Activated CD4-positive, alpha-beta T cell treated with anti-CD3 and anti-CD28 coated beads, Interleukin-2, amount 10 ng/mL, durations not matched to agents 7 days and 5 days (primary cell): Measurements from ENCODE around the gene DIP2B. TPM values are rescaled to one million over a fixed set of nuclear protein-coding genes. Genes with fewer than 3 reads are reported as not detected.
A peak's percentile ranks its signal among the peaks of the same experiment; 100 is the strongest.

Experiments
- CTCF ChIA-PET: fragments of 350-600 bp; sonication (Branson Sonifier 250); formaldehyde crosslinking; loops from one replicate; lab custom pipeline; 2021; ENCODE audit warnings: antibody characterized with exemption; lab: Charles Lee
- POLR2A ChIA-PET: fragments of 350-600 bp; sonication (Branson Sonifier 250); formaldehyde crosslinking; loops from one replicate; lab custom pipeline; 2021; ENCODE audit warnings: antibody characterized with exemption; lab: Charles Lee
- DNase-seq: peaks from one replicate; pipeline ENCODE4 v3.0.0-alpha.2; 2020
- H3K27ac Mint-ChIP-seq: one replicate; pipeline ENCODE4 v1.8.0; 2021; ENCODE audit warnings: mild to moderate bottlenecking, moderate library complexity, mixed read lengths
- H3K27me3 Mint-ChIP-seq: one replicate; pipeline ENCODE4 v1.8.0; 2021; ENCODE audit warnings: mixed read lengths
- H3K36me3 Mint-ChIP-seq: one replicate; pipeline ENCODE4 v1.8.0; 2021; ENCODE audit warnings: low read depth, mixed read lengths
- H3K4me1 Mint-ChIP-seq: one replicate; pipeline ENCODE4 v1.8.0; 2021; ENCODE audit warnings: mixed read lengths
- H3K4me3 Mint-ChIP-seq: one replicate; pipeline ENCODE4 v1.8.0; 2021; ENCODE audit warnings: mild to moderate bottlenecking, moderate library complexity, mixed read lengths
- H3K9me3 Mint-ChIP-seq: one replicate; pipeline ENCODE4 v1.8.0; 2021; ENCODE audit warnings: mixed read lengths
- total RNA-seq, 2 experiments: library from RNA; stranded (reverse); gene quantifications; one replicate each; pipeline ENCODE4 v1.2.3, GENCODE V29; 2021

DIP2B gene
- total RNA-seq, 2 experiments from 2014 or later = 28.9 to 30.4 TPM

- H3K4me1 Mint-ChIP-seq = peaks cover 2% of the 10 kb centered on the region
- CTCF ChIA-PET = no interaction called here
Measured at GRCh38 chr12:50772470-50772869, 267.7 kb downstream of the DIP2B start.

GRCh38 chr12:50772877-50773276 is 268.1 kb downstream of the DIP2B start:
- Mint-ChIP-seq H3K4me1 (peaks cover 2% of the 10 kb centered on the region), H3K27ac (no peak overlapping the region), H3K27me3 (no peaks in the 10 kb centered on the region), H3K4me3 (no peak overlapping the region), H3K9me3 (peaks cover 4% of the 10 kb centered on the region), H3K36me3 (peaks cover 31% of the 10 kb centered on the region)
- no peak for DNase-seq
- POLR2A ChIA-PET = no interaction called here
- CTCF ChIA-PET = no interaction called here

More at GRCh38 chr12:50772470-50772869, 267.7 kb downstream of the DIP2B start:
- no peak for DNase-seq
- H3K27me3 Mint-ChIP-seq = no peaks in the 10 kb centered on the region
- H3K4me3 Mint-ChIP-seq = no peak overlapping the region
- H3K36me3 Mint-ChIP-seq = peaks cover 31% of the 10 kb centered on the region
- POLR2A ChIA-PET = no interaction called here
- H3K27ac Mint-ChIP-seq = no peak overlapping the region
- H3K9me3 Mint-ChIP-seq = peaks cover 4% of the 10 kb centered on the region

- Mint-ChIP-seq H3K4me1 (peaks cover 1% of the 10 kb centered on the region), H3K27ac (no peak overlapping the region), H3K27me3 (no peaks in the 10 kb centered on the region), H3K36me3 (peaks cover 29% of the 10 kb centered on the region), H3K9me3 (peaks cover 4% of the 10 kb centered on the region), H3K4me3 (no peak overlapping the region)
- DNase-seq = no peak
- ChIA-PET POLR2A (no interaction called here), CTCF (interaction anchor here (0.7 to 2.0 kb wide), 3 partner anchors 8 to 72 kb away, joined by 4 to 12 read pairs (median 4); no protein-coding TSS in a partner anchor)
Measured at GRCh38 chr12:50775251-50775650, 270.5 kb downstream of the DIP2B start.

GRCh38 chr12:50776749-50777728 is 272.3 kb downstream of the DIP2B start:
- CTCF ChIA-PET = interaction anchor here (0.6 to 1.9 kb wide), 4 partner anchors 10 to 475 kb away, joined by 3 to 10 read pairs (median 4); no protein-coding TSS in a partner anchor
- no peak for DNase-seq
- Mint-ChIP-seq H3K4me1 (peaks cover 1% of the 10 kb centered on the region), H3K36me3 (peaks cover 19% of the 10 kb centered on the region), H3K9me3 (no peaks in the 10 kb centered on the region), H3K27ac (no peak overlapping the region), H3K27me3 (no peaks in the 10 kb centered on the region), H3K4me3 (no peak overlapping the region)
- POLR2A ChIA-PET = no interaction called here

- POLR2A ChIA-PET = no interaction called here
Measured at GRCh38 chr12:50778663-50779590, 274.1 kb downstream of the DIP2B start.

GRCh38 chr12:50780013-50780412 is 275.2 kb downstream of the DIP2B start:
- no peak overlapping the region for H3K4me3 Mint-ChIP-seq
- ChIA-PET CTCF (interaction anchor here (0.6 to 1.0 kb wide), 3 partner anchors 15 to 482 kb away, joined by 3 to 4 read pairs (median 3); no protein-coding TSS in a partner anchor), POLR2A (no interaction called here)
- H3K4me1 Mint-ChIP-seq = peaks cover 7% of the 10 kb centered on the region
- H3K9me3 Mint-ChIP-seq = no peaks in the 10 kb centered on the region
- peaks cover 18% of the 10 kb centered on the region for H3K36me3 Mint-ChIP-seq
- H3K27ac Mint-ChIP-seq = no peak overlapping the region
- H3K27me3 Mint-ChIP-seq = no peaks in the 10 kb centered on the region
- DNase-seq = no peak

More at GRCh38 chr12:50778663-50779590, 274.1 kb downstream of the DIP2B start:
- CTCF ChIA-PET = interaction anchor here (1.0 to 1.4 kb wide), 3 partner anchors 11 to 20 kb away, joined by 3 read pairs; no protein-coding TSS in a partner anchor
- Mint-ChIP-seq H3K9me3 (no peaks in the 10 kb centered on the region), H3K4me1 (peaks cover 1% of the 10 kb centered on the region), H3K36me3 (peaks cover 12% of the 10 kb centered on the region), H3K4me3 (no peak overlapping the region), H3K27me3 (no peaks in the 10 kb centered on the region), H3K27ac (no peak overlapping the region)
- DNase-seq = no peak

GRCh38 chr12:50784501-50784900 is 279.7 kb downstream of the DIP2B start:
- POLR2A ChIA-PET = no interaction called here
- H3K36me3 Mint-ChIP-seq = peaks cover 45% of the 10 kb centered on the region
- CTCF ChIA-PET = interaction anchor here (1.2 kb wide), 1 partner anchor 14 kb away, joined by 4 read pairs; no protein-coding TSS in a partner anchor
- no peak for DNase-seq
- peaks cover 14% of the 10 kb centered on the region for H3K9me3 Mint-ChIP-seq
- H3K27ac Mint-ChIP-seq = no peak overlapping the region
- no peaks in the 10 kb centered on the region for H3K27me3 Mint-ChIP-seq
- H3K4me1 Mint-ChIP-seq = peaks cover 6% of the 10 kb centered on the region
- no peak overlapping the region for H3K4me3 Mint-ChIP-seq

- peaks cover 45% of the 10 kb centered on the region for H3K36me3 Mint-ChIP-seq
- peaks cover 14% of the 10 kb centered on the region for H3K9me3 Mint-ChIP-seq
- ChIA-PET CTCF (interaction anchor here (0.6 to 2.3 kb wide), 3 partner anchors 15 to 24 kb away, joined by 4 to 7 read pairs (median 5); no protein-coding TSS in a partner anchor), POLR2A (no interaction called here)
- no peak overlapping the region for H3K4me3 Mint-ChIP-seq
- H3K4me1 Mint-ChIP-seq = peaks cover 6% of the 10 kb centered on the region
- DNase-seq = no peak
- H3K27ac Mint-ChIP-seq = peak overlapping the region; percentile 13
- H3K27me3 Mint-ChIP-seq = no peaks in the 10 kb centered on the region
Measured at GRCh38 chr12:50785406-50786001, 280.7 kb downstream of the DIP2B start.

GRCh38 chr12:50786498-50787231 is 281.9 kb downstream of the DIP2B start:
- Mint-ChIP-seq H3K4me1 (peaks cover 11% of the 10 kb centered on the region), H3K9me3 (peaks cover 14% of the 10 kb centered on the region), H3K27me3 (no peaks in the 10 kb centered on the region), H3K36me3 (peaks cover 50% of the 10 kb centered on the region), H3K27ac (no peak overlapping the region), H3K4me3 (no peak overlapping the region)
- DNase-seq = no peak
- ChIA-PET CTCF (interaction anchor here (0.6 to 2.3 kb wide), 3 partner anchors 9 to 555 kb away, joined by 3 to 7 read pairs (median 4); no protein-coding TSS in a partner anchor), POLR2A (no interaction called here)

- Mint-ChIP-seq H3K36me3 (peaks cover 49% of the 10 kb centered on the region), H3K9me3 (peaks cover 14% of the 10 kb centered on the region), H3K4me1 (peaks cover 13% of the 10 kb centered on the region), H3K4me3 (no peak overlapping the region), H3K27ac (no peak overlapping the region), H3K27me3 (no peaks in the 10 kb centered on the region)
- no peak for DNase-seq
- CTCF ChIA-PET = interaction anchor here (0.6 to 2.3 kb wide), 5 partner anchors 9 to 718 kb away, joined by 3 to 7 read pairs (median 3); no protein-coding TSS in a partner anchor
- POLR2A ChIA-PET = no interaction called here
Measured at GRCh38 chr12:50787618-50788017, 282.8 kb downstream of the DIP2B start.

GRCh38 chr12:50788561-50788960 is 283.8 kb downstream of the DIP2B start:
- Mint-ChIP-seq H3K9me3 (peaks cover 14% of the 10 kb centered on the region), H3K4me1 (peaks cover 13% of the 10 kb centered on the region), H3K27ac (no peak overlapping the region), H3K27me3 (no peaks in the 10 kb centered on the region), H3K4me3 (no peak overlapping the region), H3K36me3 (peaks cover 45% of the 10 kb centered on the region)
- ChIA-PET POLR2A (no interaction called here), CTCF (interaction anchor here (0.6 kb wide), 2 partner anchors 27 to 717 kb away, joined by 3 read pairs; no protein-coding TSS in a partner anchor)
- no peak for DNase-seq
